Testis (tissue), 3 donors: Measurements from ENCODE around the gene TESMIN. TPM values are rescaled to one million over a fixed set of nuclear protein-coding genes. Genes with fewer than 3 reads are reported as not detected.

Source experiments
- DNase-seq: peaks from one replicate; pipeline ENCODE4 v3.0.0-alpha.2; 2019
- H3K27ac ChIP-seq, 2 donors: fragments of 200-600 bp; sonication (generic); one replicate each; pipeline ENCODE4 v1.5.1; 2019
- H3K27me3 ChIP-seq: fragments of 200-600 bp; sonication (generic); one replicate; pipeline ENCODE4 v1.5.1; 2019
- H3K36me3 ChIP-seq: fragments of 200-600 bp; sonication (generic); one replicate; pipeline ENCODE4 v1.5.1; 2017; ENCODE audit warnings: low read depth; ENCODE audit errors: missing control alignments
- H3K4me1 ChIP-seq: fragments of 200-600 bp; sonication (generic); one replicate; pipeline ENCODE4 v1.5.1; 2019
- H3K4me3 ChIP-seq, 2 donors: fragments of 200-600 bp; sonication (generic); one replicate each; pipeline ENCODE4 v1.5.1; 2017 to 2019
- H3K9me3 ChIP-seq: fragments of 200-600 bp; sonication (generic); one replicate; pipeline ENCODE4 v1.5.1; 2017
- POLR2A ChIP-seq: fragments of 450-650 bp; IDR thresholded peaks from one replicate; pipeline ENCODE4 v1.6.1; 2017; ENCODE audit warnings: antibody characterized with exemption, mild to moderate bottlenecking, moderate library complexity
- WGBS, 2 donors: methylation state at CpG; one replicate each; pipeline ENCODE4 v1.1.5; 2018; 5-methylcytosine and 5-hydroxymethylcytosine counted together
- intact Hi-C: fragments of 100-400 bp; cut with DNase I; formaldehyde crosslinking; loops from one replicate; pipeline ENCODE4 v1.15.1; 2023; ENCODE audit warnings: low total_unique reads
- polyA plus RNA-seq: library from polyadenylated mRNA; stranded (reverse); fragments of 350-450 nt; fragmentation: Illumina TruSeq; extraction: RNeasy Lipid Tissue Mini Kit (QIAGEN cat#74804); gene quantifications from one replicate; pipeline ENCODE4 v1.2.3, GENCODE V29; 2014; ENCODE audit warnings: low read depth, low replicate concordance; ENCODE audit not compliant: insufficient read depth
- total RNA-seq, 2 donors: library from RNA; depleted of rRNA; stranded (reverse); fragments of >200 nt; gene quantifications; one replicate each; pipeline ENCODE4 v1.2.3, GENCODE V29; 2016
- TF ChIP-seq, protein P1 (sequence below), 3 experiments: fragments of 450-650 bp in 2 of 3; fragments of 200-600 bp in 1 of 3; sonication (generic) in 1 of 3; IDR thresholded peaks; one replicate each; pipeline ENCODE4 v1.5.1; 2016 to 2019; ENCODE audit warnings: antibody characterized with exemption in 3 of 3, mild to moderate bottlenecking in 2 of 3, moderate library complexity in 1 of 3

Gene TESMIN
- total and polyA plus RNA-seq, 3 donors from 2014 or later = 60.4 to 127 (median 72.2) TPM

DNA sequence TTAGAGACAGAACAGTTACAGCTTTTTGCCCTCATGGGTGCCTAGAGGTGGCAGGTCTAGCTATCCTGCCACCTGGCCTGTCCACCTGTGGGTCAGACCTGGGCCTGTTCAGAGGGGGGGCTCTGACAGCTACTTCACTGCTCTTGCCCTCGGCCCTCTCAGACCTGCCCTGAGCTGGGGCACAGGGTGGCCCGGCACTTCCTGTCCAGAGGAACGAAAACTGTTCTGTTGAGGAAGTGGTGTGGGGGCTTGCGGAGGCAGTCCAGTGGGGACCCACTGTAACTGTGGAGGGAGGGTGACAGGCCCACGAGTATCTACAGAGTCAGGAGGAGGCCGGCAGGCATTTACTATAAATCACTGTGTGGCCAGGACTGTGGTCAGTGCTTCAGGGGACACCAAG, 16.2 kb downstream of the TESMIN start:
- no peak for DNase-seq
- no peak overlapping the region for H3K4me3 ChIP-seq
- no peak overlapping the region for H3K27ac ChIP-seq
- no peaks in the 10 kb centered on the region for H3K27me3 ChIP-seq
- H3K4me1 ChIP-seq = peaks cover 2% of the 10 kb centered on the region
- H3K36me3 ChIP-seq = no peaks in the 10 kb centered on the region
- intact Hi-C loops = no loop called here
- TF ChIP-seq, protein P1, sequence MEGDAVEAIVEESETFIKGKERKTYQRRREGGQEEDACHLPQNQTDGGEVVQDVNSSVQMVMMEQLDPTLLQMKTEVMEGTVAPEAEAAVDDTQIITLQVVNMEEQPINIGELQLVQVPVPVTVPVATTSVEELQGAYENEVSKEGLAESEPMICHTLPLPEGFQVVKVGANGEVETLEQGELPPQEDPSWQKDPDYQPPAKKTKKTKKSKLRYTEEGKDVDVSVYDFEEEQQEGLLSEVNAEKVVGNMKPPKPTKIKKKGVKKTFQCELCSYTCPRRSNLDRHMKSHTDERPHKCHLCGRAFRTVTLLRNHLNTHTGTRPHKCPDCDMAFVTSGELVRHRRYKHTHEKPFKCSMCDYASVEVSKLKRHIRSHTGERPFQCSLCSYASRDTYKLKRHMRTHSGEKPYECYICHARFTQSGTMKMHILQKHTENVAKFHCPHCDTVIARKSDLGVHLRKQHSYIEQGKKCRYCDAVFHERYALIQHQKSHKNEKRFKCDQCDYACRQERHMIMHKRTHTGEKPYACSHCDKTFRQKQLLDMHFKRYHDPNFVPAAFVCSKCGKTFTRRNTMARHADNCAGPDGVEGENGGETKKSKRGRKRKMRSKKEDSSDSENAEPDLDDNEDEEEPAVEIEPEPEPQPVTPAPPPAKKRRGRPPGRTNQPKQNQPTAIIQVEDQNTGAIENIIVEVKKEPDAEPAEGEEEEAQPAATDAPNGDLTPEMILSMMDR (IDR thresholded peaks at IDR 0.05) = no peak
- no peak for TF ChIP-seq POLR2A
- WGBS, 2 donors = 84 to 90% methylated on average over 5 to 6 of the region's 6 CpGs
- H3K9me3 ChIP-seq = no peaks in the 10 kb centered on the region

- 85 to 90% methylated on average over 7 of the region's 7 CpGs for WGBS, 2 donors
- no peak overlapping the region for H3K27ac ChIP-seq
- intact Hi-C loops = no loop called here
- TF ChIP-seq POLR2A = no peak
- TF ChIP-seq, protein P1 (IDR thresholded peaks at IDR 0.05) = no peak
- no peaks in the 10 kb centered on the region for H3K4me1 ChIP-seq
- no peaks in the 10 kb centered on the region for H3K36me3 ChIP-seq
- no peak for DNase-seq
- no peaks in the 10 kb centered on the region for H3K27me3 ChIP-seq
- H3K4me3 ChIP-seq = no peak overlapping the region
- no peaks in the 10 kb centered on the region for H3K9me3 ChIP-seq
Measured at GRCh38 chr11:68734111-68734510, 17.2 kb downstream of the TESMIN start.

DNA sequence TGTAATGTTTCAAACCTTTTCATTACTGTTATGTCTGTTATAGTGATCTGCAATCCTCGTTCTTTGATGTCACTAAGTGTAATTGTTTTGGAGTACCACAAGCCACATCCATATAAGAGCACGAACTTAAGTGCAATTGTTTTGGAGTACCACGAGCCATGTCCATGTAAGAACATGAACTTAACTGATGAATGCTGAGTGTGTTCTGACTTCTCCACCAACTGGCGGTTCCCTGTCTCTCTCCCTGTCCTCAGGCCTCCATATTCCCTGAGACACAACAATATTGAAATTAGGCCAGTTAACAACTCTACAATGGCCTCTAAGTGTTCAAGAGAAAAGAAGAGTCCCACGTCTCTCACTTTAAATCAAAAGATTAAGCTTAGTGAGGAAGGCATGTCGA, 23.5 kb downstream of the TESMIN start:
- H3K36me3 ChIP-seq = no peaks in the 10 kb centered on the region
- no peak for TF ChIP-seq POLR2A
- TF ChIP-seq, protein P1 (IDR thresholded peaks at IDR 0.05) = no peak
- H3K27ac ChIP-seq = no peak overlapping the region
- no peaks in the 10 kb centered on the region for H3K4me1 ChIP-seq
- no peak for DNase-seq
- no peaks in the 10 kb centered on the region for H3K27me3 ChIP-seq
- 78 to 87% methylated on average over 6 of the region's 6 CpGs for WGBS, 2 donors
- intact Hi-C loops = no loop called here
- no peaks in the 10 kb centered on the region for H3K9me3 ChIP-seq
- no peak overlapping the region for H3K4me3 ChIP-seq

DNA sequence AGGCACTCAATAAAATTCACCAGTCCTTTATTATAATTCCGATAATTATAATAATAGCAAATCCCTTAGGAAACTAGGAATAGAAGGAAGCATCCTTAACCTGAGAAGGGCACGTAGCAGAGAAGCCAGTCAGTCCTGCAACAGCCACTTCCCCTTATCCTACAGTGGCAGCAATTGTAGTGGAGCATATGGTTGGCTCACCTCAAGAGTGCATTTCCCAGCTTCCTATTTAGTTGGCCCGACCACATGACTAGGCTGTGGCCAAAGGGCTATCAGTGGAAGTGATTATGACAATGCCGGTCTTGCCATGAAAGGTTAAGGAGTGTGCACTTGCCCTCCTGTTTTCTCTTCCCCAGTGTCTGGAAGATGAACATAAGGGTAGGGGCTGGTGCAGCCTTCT, 27.0 kb downstream of the TESMIN start:
- no peak overlapping the region for H3K27ac ChIP-seq

DNA sequence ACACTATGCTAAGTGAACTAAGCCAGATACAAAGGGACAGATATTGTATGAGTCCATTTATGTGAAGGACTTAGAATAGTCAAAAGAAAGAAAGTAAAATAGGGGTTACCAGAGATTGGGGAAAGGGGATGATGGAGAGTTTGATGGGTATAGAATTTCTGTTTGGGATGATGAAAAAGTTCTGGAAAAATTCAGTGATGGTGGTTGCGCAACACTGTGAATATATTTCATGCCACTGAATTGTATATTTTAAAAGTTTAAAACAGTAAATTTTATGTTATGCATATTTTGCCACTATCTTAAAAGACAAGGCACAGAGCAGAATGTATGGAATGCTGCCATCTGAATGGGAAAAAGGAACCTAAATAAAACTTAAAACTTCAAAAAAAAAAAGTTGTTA, 29.2 kb downstream of the TESMIN start:
- no peak for TF ChIP-seq POLR2A
- TF ChIP-seq, protein P1 (IDR thresholded peaks at IDR 0.05) = no peak
- intact Hi-C loops = no loop called here
- no peaks in the 10 kb centered on the region for H3K36me3 ChIP-seq
- no peak overlapping the region for H3K27ac ChIP-seq
- H3K9me3 ChIP-seq = no peaks in the 10 kb centered on the region
- 89 to 97% methylated on average over 1 of the region's 1 CpG for WGBS, 2 donors
- H3K4me3 ChIP-seq = no peak overlapping the region
- H3K27me3 ChIP-seq = no peaks in the 10 kb centered on the region
- no peak for DNase-seq
- H3K4me1 ChIP-seq = no peaks in the 10 kb centered on the region

More for the DNA sequence above, 27.0 kb downstream of the TESMIN start:
- no peak for DNase-seq
- TF ChIP-seq POLR2A = no peak
- TF ChIP-seq, protein P1 (IDR thresholded peaks at IDR 0.05) = no peak
- WGBS, 2 donors = 83 to 89% methylated on average over 4 of the region's 4 CpGs
- Histone ChIP-seq H3K4me1 (no peaks in the 10 kb centered on the region), H3K9me3 (no peaks in the 10 kb centered on the region), H3K4me3 (no peak overlapping the region), H3K36me3 (no peaks in the 10 kb centered on the region), H3K27me3 (no peaks in the 10 kb centered on the region)
- intact Hi-C loops = no loop called here
